Right forelimb (tissue), 1 donor: ENCODE measurements around the gene HBP1.
"Not testable (repeated sequence)": the region's sequence is repeated elsewhere in the genome, so short reads cannot be mapped to it uniquely, and the experiment has no call there.

Source experiments
- DNase-seq: peaks from one replicate; pipeline ENCODE4 v3.0.0-alpha.2; 2018

Gene HBP1

GRCh38 chr7:107187774-107188173 lies 19.0 kb downstream of the HBP1 start:
- DNase-seq = no peak

GRCh38 chr7:107190090-107190489 lies 21.3 kb downstream of the HBP1 start:
- DNase-seq = no peak

- DNase-seq = no peak
Observed at GRCh38 chr7:107194052-107194451, 25.2 kb downstream of the HBP1 start.

- DNase-seq = no peak
Observed at GRCh38 chr7:107196834-107197610, 28.2 kb downstream of the HBP1 start.

GRCh38 chr7:107201795-107202450 lies 33.1 kb downstream of the HBP1 start:
- no peak for DNase-seq

GRCh38 chr7:107203607-107204006 lies 34.8 kb downstream of the HBP1 start:
- DNase-seq = no peak

- no peak for DNase-seq
Observed at GRCh38 chr7:107206136-107206535, 37.3 kb downstream of the HBP1 start.

- DNase-seq = no peak
Observed at GRCh38 chr7:107206706-107207105, 37.9 kb downstream of the HBP1 start.

GRCh38 chr7:107207459-107207858 lies 38.7 kb downstream of the HBP1 start:
- DNase-seq = no peak

GRCh38 chr7:107208024-107208521 lies 39.3 kb downstream of the HBP1 start:
- DNase-seq = no peak

GRCh38 chr7:107208563-107208962 lies 39.8 kb downstream of the HBP1 start:
- DNase-seq = no peak

GRCh38 chr7:107209565-107209964 lies 40.8 kb downstream of the HBP1 start:
- no peak for DNase-seq

- DNase-seq = no peak
Observed at GRCh38 chr7:107210400-107210799, 41.6 kb downstream of the HBP1 start.

- no peak for DNase-seq
Observed at GRCh38 chr7:107212725-107213124, 43.9 kb downstream of the HBP1 start.

- DNase-seq = no peak
Observed at GRCh38 chr7:107213193-107213788, 44.5 kb downstream of the HBP1 start.

GRCh38 chr7:107213945-107214344 lies 45.1 kb downstream of the HBP1 start:
- DNase-seq = no peak

- DNase-seq = no peak
Observed at GRCh38 chr7:107219563-107220244, 50.9 kb downstream of the HBP1 start.

GRCh38 chr7:107220356-107220755 lies 51.6 kb downstream of the HBP1 start:
- DNase-seq = no peak

GRCh38 chr7:107220806-107221205 lies 52.0 kb downstream of the HBP1 start:
- DNase-seq = not testable (repeated sequence)

- DNase-seq = no peak
Observed at GRCh38 chr7:107224374-107225223, 55.8 kb downstream of the HBP1 start.

GRCh38 chr7:107228291-107228690 lies 59.5 kb downstream of the HBP1 start:
- DNase-seq = no peak

GRCh38 chr7:107230334-107230733 lies 61.5 kb downstream of the HBP1 start:
- no peak for DNase-seq
